GM12874 (cell line): Measurements from ENCODE around the gene TFEB.

Experiments used
- CTCF ChIP-seq: IDR thresholded peaks from 2 replicates; pipeline ENCODE4 v1.5.1; 2011; ENCODE audit warnings: low read depth, mild to moderate bottlenecking, control low read depth, low read length, moderate library complexity; ENCODE audit not compliant: insufficient read depth

TFEB gene

GRCh38 chr6:41676431-41676830, 59.0 kb downstream of the TFEB start:
- TF ChIP-seq CTCF = no peak

GRCh38 chr6:41675992-41676391, 59.4 kb downstream of the TFEB start:
- no peak for TF ChIP-seq CTCF

GRCh38 chr6:41675176-41675775, 60.1 kb downstream of the TFEB start:
- TF ChIP-seq CTCF = no peak

- no peak for TF ChIP-seq CTCF
These were observed 61.0 kb downstream of the TFEB start for GRCh38 chr6:41674231-41675000.

- no peak for TF ChIP-seq CTCF
These were observed 61.8 kb downstream of the TFEB start for GRCh38 chr6:41673704-41674000.

- no peak for TF ChIP-seq CTCF
These were observed 62.3 kb downstream of the TFEB start for GRCh38 chr6:41672816-41673703.

- no peak for TF ChIP-seq CTCF
These were observed 63.4 kb downstream of the TFEB start for GRCh38 chr6:41672016-41672415.
